Tongue (tissue), 2 donors: ENCODE results near the gene ZNF343. TPM values are rescaled to one million over a fixed set of nuclear protein-coding genes. Genes with fewer than 3 reads are reported as not detected.

ENCODE experiments used
- DNase-seq: peaks from one replicate; pipeline ENCODE4 v3.0.0-alpha.2; 2015
- total RNA-seq: library from RNA; depleted of rRNA; stranded (reverse); fragments of >200 nt; gene quantifications from one replicate; pipeline ENCODE4 v1.2.3, GENCODE V29; 2014

ZNF343 gene
- total RNA-seq, 1 donor from 2014 or later = 21.8 TPM

DNA sequence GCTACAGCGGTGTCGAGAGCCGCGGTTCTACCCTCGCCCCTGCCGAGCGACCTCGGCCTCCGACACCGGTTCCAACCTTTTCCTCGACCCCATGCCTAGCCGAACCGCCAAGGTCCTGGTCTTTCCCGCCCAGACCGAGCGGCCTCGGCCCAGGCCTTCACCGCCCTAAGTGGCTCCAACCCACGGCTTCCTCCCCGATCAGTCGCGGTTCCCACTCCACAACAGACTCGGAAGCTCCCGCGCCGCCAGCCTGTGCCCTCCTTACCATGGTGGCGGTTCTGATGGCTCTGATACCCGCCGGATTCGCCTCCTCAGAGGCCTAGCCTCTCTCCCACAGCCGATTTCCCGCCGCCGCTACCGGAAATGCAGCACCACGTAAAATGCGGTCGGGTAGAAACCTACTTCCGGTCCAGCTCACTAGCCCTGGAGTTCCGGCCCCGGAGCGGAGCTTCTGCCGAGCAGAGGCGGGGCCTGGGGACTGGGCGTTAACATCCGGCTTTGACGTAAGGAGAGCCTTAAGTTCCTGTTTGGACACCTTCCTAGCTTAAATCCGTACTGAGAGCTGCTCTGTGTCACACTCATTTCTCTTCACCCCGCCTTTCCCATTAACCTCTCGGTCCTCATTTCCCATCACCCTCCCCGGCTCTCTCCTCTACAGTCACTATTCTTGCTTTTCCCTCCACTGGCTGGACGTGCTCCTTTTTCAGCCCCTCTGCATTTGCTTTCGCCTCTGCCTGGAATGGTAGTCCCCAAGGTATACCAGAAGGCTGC is 38.1 kb downstream of the ZNF343 start, which contains the start of gene SNRPB:
SNRPB (minus strand) TSS at position 367 of the 771 bp plus-strand sequence; CDS start at position 268, 99 bp downstream.
- DNase-seq = peak; percentile 99

GRCh38 chr20:2469991-2470422 is 38.7 kb downstream of the ZNF343 start:
- DNase-seq = peak; percentile 58

- DNase-seq = no peak
Measured at GRCh38 chr20:2468581-2469407, 39.9 kb downstream of the ZNF343 start.

DNA sequence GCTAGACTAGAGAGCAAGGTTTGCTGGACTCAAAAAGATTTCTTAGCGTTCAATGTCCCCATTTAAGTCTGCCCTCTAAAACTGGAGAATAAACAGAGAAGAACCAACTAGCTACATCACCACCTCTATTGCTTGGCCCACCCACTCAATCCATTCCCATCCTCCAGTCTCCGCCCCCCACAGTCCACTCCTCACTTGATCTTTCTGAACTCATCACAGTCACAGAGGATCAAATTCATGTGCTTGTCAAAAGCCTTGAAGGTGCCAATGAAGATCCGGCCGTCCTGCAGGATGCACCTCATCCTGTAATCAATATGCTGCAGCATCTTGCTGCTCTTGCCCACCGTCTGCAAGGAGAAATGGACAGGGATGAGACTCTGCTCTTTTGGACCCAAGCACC is 41.3 kb downstream of the ZNF343 start:
- no peak for DNase-seq

- DNase-seq = no peak
Measured at GRCh38 chr20:2465100-2465499, 43.6 kb downstream of the ZNF343 start.

GRCh38 chr20:2463616-2464365 is 44.9 kb downstream of the ZNF343 start:
- DNase-seq = no peak

DNA sequence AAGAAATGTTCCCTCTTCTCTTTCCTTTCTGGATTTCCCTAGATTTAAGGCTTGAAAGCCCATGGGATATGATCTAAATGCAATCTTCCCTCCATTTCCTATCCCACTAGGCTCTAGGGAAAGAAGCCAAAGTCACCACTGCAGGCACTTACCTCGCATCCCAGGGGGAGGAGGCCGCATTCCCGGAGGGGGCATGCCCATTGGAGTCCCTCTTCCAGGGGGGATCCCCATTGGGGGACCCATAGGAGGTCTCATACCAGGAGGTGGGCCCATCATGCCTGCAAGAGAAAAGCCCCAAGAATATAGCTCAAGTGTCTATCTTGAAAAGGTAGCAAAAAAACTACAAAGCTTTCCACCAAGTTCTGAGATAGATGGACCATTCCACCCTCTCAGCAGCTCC is 46.2 kb downstream of the ZNF343 start:
- no peak for DNase-seq

DNA sequence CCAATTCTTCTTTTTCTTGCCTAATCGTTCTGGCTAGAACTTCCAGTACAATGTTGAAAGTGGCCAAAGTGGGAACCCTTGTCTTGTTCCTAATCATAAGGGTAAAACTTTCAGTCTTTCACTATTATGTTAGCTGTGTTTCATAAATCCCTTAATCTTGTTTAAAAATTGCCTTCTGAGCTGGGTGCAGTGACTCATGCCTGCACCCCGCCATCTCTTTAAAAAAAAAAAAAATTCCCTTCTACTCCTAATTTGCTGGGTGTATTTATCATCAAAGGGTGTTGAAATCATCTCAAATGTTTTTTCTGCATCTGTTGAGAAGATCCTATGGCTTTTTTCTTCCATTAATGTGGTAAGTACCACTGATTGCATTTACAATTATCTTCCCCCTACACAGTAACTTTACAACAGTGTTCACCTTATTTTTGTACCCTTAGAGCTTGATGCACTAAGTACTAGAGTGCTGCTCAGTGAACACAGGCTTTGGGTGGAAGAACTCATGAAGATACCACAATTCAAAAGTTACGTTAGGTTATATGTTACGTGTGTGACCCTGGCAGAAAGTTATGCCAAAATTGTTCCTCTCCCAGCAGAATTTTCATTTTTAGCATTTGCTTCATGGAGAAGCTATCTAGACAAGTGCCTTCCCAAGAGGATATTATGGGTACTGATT is 47.8 kb downstream of the ZNF343 start:
- DNase-seq = no peak

DNA sequence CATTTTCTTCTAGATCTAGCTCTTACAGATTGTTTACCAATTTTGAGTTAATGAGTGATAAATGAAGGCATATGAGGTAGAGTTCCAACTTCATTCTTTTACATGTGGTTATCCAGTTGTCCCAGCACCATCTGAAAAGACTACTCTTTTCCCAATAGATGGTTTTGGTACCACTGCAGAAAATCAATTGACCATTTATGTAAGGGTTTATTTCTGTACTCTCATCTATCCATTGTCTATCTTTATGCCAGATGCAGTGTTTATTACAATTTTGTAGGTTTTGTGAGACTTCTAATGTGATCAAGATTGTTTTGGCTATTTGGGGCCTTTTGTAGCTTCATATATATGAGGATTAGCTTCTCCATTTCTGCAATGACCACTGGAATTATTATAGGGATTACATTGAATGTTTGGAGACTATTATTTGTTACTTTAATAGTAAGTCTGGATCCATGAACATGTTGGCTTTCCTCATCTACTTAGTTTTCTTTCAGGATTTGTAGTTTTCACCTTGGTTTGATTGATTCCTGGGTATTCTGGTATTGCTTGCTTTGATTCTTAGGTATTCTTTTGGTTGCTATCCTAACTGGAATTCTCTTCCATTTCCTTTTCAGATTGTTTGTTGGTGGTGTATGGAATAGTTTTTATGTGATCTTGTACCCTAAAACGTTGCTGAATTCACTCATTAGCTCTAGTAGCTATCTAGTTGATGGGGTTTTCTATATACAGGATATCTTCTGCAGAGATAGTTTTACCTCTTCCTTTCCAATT is 48.5 kb downstream of the ZNF343 start:
- DNase-seq = no peak

DNA sequence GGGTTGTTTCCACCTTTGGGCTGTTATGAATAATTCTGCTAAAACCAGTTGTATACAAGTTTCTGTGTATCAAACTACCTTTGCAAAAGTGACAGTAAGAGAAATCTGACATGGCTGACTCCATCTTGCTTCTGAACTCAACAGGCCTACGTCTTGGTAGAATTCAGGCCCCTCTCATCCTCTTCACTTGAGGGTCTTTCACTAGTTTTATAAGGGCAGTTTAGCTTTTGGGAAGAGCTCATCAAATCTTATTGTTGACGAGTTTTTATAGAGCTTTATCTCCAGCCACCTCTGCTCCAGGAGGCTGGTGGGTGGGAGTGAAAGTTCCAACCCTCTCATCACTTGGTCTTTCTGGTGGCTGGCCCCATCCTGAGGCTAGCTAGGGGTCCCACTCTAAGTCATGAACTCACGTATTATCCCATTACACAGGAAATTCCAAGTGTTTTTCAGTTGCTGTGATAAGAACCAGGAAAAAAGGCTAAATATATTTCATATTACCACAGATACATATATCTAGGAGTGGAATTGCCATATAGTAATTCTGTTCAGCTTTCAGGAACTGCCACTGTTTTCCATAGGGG is 49.7 kb downstream of the ZNF343 start:
- DNase-seq = no peak

DNA sequence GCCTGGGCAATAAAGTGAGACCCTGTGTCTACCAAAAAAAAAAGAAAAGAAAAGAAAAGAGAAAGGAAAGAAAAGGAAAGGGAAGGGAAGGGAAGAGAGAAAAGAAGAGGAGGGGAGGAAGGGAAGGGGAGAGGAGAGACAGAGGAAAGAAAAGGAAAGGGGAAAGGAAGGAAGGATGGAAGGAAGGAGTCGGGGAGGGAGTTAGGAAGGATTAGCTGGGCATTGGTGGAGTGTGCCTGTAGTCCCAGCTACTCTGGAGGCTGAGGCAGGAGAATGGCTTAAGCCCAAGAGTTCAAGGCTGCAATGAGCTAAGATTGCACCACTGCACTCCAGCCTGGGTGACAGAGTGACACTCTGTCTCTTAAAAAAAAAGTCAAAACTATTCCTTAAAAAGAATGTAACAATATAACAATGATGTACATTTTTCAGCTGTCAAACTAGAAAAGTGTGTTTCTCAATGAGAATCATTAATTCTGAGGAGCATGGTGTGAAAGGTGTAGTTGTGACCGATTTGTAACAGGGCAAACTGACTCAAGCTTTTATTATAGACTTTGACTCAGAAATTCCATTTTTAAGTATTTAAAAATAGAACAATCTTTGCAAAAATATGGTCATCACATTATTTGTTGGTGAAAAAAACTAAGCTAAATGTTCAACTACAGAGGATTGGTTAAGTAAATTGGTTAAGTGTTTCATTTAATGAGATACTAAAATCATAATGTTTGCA is 52.8 kb downstream of the ZNF343 start:
- no peak for DNase-seq

GRCh38 chr20:2453792-2454191 is 54.9 kb downstream of the ZNF343 start:
- no peak for DNase-seq

DNA sequence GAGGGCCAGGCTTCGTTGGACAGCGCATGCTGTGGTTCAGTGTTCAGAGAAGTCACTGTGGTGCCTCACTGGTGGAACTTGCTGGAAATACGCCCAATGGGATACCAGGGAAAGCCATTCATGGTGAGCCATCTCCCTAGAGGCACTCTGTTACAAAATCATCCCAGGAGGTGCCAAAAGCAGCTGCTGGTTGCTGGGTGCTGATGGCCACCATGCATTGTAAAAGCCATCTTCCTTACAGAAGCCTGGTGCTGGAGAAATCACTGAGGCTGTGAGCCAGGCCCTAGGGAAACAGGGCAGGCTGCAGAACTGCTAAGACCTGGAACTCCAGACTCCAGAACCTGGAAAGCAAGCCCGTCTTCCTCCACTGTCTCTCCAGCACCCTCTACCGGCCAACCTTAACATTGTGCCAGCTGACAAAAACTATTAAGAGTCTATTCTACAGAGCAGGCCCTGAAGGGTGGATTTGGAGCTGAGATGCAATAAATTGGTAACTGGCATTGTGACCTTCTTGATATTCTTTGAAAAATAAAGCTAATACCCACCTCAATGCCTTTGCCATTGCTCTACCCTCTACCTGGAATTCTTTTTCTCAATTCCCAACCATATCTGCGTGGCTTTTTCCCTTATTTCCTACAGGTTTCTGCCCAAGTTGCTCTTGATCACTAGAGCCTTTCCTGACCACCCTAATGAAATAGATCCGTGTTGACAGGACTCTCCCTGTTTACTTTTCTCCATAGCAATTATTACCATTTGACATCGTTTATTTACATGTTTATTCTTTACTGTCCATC is 56.6 kb downstream of the ZNF343 start:
- peak; percentile 84 for DNase-seq

DNA sequence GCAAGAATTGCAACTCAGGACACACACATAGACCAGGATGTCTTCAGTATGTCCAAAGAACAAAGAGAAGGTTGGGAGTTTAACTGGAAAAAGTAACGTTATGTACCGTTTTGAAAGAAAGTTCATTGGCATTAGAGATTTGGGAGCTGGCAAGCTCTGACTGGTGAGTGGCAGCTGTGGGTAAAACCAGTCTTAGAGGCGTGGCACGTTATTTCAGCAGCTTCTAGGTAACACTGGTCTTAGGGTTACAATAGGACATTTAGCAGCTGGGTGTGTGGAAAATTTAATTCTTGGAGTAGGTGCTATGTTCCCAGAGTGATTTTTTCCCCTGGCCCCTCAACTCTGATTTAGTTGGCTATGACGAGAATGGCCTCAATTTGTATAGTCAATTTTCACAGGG is 57.3 kb downstream of the ZNF343 start:
- no peak for DNase-seq

- DNase-seq = no peak
Measured at GRCh38 chr20:2449386-2449785, 59.3 kb downstream of the ZNF343 start.

GRCh38 chr20:2446845-2447244 is 61.9 kb downstream of the ZNF343 start:
- no peak for DNase-seq
